Breast epithelium (tissue), 3 donors: Measurements from ENCODE around the gene BMP7.

Source experiments
- CTCF ChIP-seq, 3 donors: fragments of 450-650 bp; IDR thresholded peaks; one replicate each; pipeline ENCODE4 v1.5.1; 2016 to 2017; ENCODE audit warnings: antibody characterized with exemption in 3 of 3, mild to moderate bottlenecking in 3 of 3, moderate library complexity in 3 of 3
- POLR2A ChIP-seq: fragments of 450-650 bp; IDR thresholded peaks from one replicate; pipeline ENCODE4 v1.6.1; 2016; ENCODE audit warnings: antibody characterized with exemption, mild to moderate bottlenecking, moderate library complexity
- POLR2AphosphoS5 ChIP-seq, 3 donors: sonication (generic); formaldehyde crosslinking; IDR thresholded peaks; one replicate each; pipeline ENCODE4 v1.6.1; 2017; ENCODE audit warnings: antibody characterized with exemption in 3 of 3

GRCh38 chr20:57148263-57148662 lies 118.2 kb downstream of the BMP7 start:
- TF ChIP-seq CTCF (IDR thresholded peaks at IDR 0.05) = no peak
- TF ChIP-seq POLR2AphosphoS5 (IDR thresholded peaks at IDR 0.05) = no peak
- TF ChIP-seq POLR2A = no peak
